Peyer's patch (tissue), 4 donors: ENCODE data around the gene NPDC1.

Experiments used
- CTCF ChIP-seq, 6 experiments: fragments of 450-650 bp in 4 of 6; fragments of 200-600 bp in 2 of 6; sonication (generic) in 1 of 6; IDR thresholded peaks; one replicate each; pipeline ENCODE4 v1.5.1; 2017 to 2019; ENCODE audit warnings: antibody characterized with exemption in 6 of 6, mild to moderate bottlenecking in 3 of 6, moderate library complexity in 1 of 6
- POLR2A ChIP-seq, 2 donors: fragments of 450-650 bp; IDR thresholded peaks; one replicate each; pipeline ENCODE4 v1.5.1; 2017; ENCODE audit warnings: antibody characterized with exemption in 2 of 2, mild to moderate bottlenecking in 2 of 2, moderate library complexity in 2 of 2

- TF ChIP-seq CTCF (IDR thresholded peaks at IDR 0.05) (no peak), POLR2A (IDR thresholded peaks at IDR 0.05) (no peak)
Measured at GRCh38 chr9:137082925-137083290, 36.9 kb upstream of the NPDC1 start.
